Activated CD4-positive, alpha-beta T cell treated with anti-CD3 and anti-CD28 coated beads, Interleukin-2, Interleukin-4, amounts not matched to agents 100 ng/mL and 50 ng/mL, durations not matched to agents 16 hours and 8 hours (primary cell): ENCODE data around the gene SLC39A6.
"Not testable (repeated sequence)": the region's sequence is repeated elsewhere in the genome, so short reads cannot be mapped to it uniquely, and the experiment has no call there.

Experiments
- DNase-seq: peaks from one replicate; pipeline ENCODE4 v3.0.0-alpha.2; 2020; ENCODE audit warnings: low spot score

SLC39A6 gene

GRCh38 chr18:36139245-36139644, 10.1 kb upstream of the SLC39A6 start:
- DNase-seq = no peak

- DNase-seq = no peak
Measured at GRCh38 chr18:36135264-36135663, 6.1 kb upstream of the SLC39A6 start.

DNA sequence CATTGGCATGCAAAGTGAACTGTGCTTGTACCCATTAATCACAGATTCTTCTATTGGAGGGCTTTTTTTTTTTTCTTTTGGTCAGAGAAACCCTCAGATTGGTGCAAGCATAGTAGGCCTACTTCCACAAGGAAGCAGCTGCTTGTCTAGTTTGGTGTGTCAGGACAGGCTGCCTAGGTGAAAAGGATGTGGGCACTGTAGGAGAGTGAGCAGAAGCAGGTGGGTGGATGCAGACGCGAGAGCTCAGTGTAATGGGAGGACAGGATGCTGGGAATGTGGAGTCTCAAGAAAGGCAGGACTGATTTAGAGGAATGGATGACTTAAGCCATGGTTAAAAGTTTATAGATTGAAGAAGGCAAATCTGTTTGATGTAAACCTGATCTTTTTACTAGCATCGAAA, 3.6 kb upstream of the SLC39A6 start:
- no peak for DNase-seq

DNA sequence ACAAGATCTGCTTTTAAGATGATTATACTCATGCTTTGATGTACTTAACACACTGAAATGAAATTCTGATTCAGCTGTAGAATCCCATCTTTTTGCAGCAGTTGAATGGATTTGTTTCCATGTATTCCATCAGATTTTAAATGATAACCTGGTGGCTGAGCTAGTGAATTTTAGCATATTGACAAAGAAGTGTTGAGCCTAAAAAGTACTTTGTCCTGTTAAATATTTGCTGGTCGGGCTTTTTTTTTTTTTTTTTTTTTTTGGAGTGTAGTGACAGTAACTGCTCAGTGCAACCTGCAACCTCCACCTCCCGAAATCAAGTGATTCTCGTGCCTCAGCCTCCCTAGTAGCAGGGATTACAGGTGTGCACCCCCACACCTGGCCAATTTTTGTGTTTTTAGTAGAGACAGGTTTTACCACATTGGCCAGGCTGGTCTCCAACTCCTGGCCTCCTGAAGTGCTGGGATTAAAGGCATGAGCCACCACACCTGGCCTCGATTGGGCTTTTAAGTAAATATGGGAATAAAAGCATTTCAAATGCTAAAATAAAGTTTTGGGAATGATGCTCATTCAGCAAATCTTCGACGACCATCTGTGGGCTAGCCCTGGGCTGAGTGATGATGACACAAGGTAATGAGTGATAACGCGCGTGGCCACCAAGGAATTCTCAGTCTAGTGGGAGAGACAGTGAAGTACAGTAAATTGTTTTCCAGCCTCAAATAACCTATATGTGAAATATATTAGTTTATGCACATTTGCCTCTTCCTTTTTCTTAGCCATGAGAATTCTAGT, 2.7 kb upstream of the SLC39A6 start:
- no peak for DNase-seq

DNA sequence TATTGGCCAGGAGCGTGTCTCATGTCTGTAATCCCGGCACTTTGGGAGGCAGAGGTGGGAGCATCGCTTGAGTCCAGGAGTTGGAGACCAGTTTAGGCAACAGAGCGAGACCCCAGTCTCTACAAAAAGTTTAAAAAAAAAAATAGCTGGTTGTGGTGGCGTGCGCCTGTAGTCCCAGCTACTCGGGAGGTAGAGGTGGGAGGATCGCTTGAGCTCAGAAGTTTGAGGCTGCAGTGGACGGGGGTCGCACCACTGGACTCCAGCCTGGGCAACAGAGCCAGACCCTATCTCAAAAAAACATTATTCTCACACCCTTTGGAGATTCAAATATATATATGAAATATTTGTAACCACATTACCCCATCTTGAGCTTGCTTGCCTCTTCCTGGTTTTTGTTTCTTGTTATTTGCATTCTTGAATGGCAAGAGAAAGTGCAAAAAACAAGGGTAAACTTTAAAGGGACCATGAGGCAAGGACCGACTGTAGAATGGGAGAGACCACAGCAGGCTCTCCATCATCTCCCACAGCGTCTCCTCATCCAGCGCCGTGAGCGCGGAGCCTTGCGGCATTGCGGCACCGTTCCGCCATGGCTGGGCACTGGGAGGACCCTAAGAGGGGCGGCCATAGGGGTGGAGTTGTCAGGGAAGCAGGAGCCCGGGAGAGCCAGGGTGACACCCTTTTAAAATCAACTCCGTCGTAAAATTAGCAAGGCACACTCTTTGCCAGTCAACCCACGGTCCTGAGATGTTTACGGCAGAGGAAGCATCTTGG, 1.9 kb upstream of the SLC39A6 start:
- no peak for DNase-seq

DNA sequence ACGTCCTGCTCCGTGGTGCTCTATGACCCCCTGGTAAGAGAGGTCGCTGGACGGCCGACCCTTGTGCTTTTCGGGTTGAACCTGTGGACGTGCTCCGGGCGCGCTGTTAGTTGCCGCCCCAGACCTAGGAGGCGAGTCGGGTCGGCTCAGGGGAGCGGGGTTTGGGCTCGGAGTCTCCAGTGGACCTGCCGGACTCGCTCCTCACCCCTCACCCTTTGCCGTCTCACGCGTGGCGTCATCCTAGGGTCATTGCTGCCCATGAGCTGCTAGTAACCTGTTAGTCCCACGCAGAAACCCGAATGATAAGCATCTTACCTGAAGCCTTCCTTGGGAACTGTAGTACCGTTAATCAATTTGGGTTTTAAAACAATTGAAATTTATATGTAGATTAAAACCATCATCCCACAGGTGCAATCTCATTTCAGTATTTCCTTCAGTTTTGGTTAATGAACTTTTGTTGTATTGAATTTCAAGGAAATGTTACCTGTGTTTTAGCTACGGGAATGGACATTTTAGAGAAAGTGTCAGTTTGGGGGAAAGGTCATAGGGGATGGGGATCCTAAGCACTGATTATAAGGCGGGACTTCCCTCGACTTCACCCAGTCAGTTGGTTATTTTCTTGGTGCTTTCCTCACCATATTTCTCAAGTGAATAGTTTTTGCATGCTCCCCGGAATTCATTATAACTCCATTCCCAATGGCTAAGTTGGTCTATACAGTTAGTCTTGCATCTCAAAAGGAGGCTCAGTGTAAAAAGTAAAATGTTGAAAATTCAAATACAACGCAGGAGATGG, 1.1 kb upstream of the SLC39A6 start:
- no peak for DNase-seq

DNA sequence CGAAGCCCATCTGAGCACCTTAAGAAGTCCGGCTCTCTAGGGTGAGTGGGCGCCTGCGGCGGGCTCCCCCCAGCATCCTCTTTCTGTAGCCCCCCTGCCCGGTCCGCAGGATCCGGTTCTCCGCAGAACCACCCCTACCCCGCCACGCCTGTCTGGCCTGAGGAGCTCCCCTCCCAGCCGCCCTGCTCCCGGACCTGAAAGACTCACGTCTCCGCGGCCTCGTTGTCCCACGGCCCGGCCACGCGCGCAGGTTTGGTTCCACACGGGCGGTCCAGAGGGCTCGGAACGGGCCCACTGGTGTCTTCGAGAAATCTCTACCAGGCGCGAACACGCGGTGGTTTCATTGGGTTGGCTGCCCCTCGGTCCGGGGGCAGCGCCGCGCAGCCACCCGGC, 237 bp downstream of the SLC39A6 start:
- no peak for DNase-seq

- DNase-seq = no peak
Measured at GRCh38 chr18:36128530-36128870, 640 bp downstream of the SLC39A6 start.

DNA sequence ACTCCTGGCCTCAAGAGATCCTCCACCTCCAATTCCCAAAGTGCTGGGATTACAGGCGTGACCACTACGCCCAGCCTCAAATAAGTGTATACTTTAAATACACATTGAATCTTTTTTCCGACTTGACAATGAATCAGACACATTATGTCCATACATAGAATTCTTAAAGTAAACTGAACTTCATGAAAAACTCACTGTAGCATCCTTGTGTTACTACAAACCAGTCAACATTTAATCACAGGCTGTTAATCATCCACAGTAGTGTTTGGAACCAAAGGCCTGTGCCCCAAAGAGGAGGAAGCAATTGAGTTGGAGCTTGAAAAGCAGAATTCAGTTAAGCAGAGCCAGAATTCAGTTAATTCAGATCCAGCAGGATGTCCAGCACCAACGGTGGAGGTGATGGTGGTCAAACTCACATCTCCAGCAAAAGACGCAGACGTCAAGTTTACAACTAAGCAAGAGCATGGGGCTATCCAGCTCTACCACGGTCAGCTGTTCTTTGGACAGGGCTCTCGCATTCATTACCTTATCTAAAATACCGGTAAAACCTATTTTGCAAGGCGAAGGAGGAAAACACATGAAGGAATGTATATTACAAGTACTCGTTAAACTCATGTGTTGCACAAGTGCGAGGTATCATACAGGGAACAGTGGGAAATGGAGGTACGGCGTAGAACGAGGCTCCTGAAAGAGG, 1.2 kb downstream of the SLC39A6 start:
- no peak for DNase-seq

GRCh38 chr18:36126668-36127067, 2.5 kb downstream of the SLC39A6 start:
- no peak for DNase-seq

DNA sequence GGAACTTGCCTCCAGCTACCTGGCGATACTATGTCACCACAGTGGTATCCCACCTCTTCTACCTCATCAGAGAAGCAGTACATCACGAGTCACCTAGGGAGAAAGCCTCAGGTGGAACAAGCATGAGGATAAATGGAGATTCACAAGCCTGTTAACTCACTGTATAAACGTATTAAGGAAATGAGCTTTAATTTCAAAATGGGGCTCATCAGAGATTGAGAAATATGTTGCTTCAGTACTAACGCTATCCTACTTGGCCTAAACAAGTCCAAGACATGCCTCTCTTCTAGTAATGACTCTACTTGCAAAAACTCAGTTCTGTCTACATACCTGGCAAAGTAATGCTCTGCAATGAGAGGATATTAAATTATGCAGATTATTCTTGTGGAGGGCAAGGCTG, 4.3 kb downstream of the SLC39A6 start:
- no peak for DNase-seq

DNA sequence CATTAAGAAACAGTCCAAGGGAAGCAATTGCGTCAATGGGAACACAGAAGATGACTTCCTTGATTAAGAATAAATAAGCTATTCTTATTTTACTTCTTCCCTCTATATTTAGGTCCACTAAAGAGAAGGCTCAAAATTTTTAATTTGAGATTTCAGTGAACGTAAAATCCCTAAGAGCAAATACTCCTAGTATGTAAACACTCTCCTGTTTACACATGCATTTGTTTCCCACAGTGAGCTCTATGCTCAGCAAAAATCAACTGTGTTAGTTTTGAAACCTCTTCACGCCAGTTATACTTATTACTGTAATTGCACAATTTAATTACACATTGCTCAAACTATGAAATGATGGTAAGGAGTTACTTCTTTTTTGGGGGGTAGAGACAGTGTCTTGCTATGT, 8.8 kb downstream of the SLC39A6 start:
- DNase-seq = no peak

- not testable (repeated sequence) for DNase-seq
Measured at GRCh38 chr18:36116771-36117170, 12.4 kb downstream of the SLC39A6 start.

DNA sequence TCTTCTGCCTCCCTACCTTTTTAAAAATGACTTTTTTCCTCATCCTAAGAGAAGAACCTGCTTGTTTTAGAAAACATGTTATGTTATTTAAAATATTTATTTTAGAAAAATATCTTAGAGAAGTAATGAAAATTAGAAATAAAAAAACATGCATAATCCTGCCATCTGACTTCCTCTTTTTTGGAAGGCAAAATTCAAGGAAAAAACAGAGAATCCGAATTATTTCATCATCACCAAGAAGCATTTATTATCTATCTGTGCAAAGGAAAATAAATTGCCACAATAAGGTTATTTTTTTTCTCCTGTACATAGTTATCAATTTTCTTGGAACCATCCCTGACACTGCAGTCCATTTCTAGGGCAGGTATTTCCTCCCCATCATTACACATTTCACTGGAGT, 14.4 kb downstream of the SLC39A6 start:
- no peak for DNase-seq

GRCh38 chr18:36114251-36114650, 14.9 kb downstream of the SLC39A6 start:
- DNase-seq = no peak

DNA sequence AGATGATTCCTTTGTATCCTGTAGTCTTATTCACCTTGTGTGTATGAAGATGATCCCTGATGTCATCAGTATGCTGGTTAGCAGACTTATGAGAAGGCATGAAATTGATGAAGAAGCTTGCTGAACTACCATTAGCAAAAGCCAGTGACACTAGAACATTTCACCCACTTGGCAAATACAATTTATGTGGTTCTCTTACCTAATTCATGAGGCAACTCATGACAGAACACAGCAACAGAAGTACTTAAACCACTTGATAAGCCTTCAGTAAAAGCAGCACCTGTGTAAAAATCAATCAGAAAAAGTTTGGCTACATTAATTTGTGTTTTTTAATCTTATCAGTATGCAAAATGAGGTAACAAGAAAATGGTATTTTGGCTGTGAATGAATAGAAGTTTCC, 16.8 kb downstream of the SLC39A6 start:
- no peak for DNase-seq

GRCh38 chr18:36109737-36110136, 19.4 kb downstream of the SLC39A6 start:
- DNase-seq = no peak

- no peak for DNase-seq
Measured at GRCh38 chr18:36108601-36109000, 20.5 kb downstream of the SLC39A6 start.

GRCh38 chr18:36108196-36108595, 20.9 kb downstream of the SLC39A6 start:
- no peak for DNase-seq

- no peak for DNase-seq
Measured at GRCh38 chr18:36107477-36107876, 21.7 kb downstream of the SLC39A6 start.

GRCh38 chr18:36104749-36105148, 24.4 kb downstream of the SLC39A6 start:
- DNase-seq = no peak

DNA sequence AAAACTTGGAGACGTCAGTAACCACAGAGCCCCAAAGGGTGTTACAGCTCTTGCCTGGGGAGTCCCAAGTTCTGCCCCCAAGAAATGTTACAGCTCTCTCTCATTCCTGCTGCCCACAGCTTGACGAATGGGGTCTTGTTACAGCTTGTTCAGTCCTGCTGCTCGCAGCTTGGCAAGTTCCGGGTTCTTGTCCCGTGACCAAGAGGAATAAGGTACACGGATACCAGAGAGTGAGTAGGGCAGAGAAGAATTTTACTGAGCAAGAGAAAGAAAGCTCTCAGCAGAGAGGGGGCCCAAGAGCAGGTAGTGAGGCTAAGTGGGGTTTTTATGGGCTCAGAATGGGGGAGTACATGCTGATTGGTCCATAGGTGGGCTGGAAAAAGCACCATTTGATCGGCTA, 27.2 kb downstream of the SLC39A6 start:
- DNase-seq = no peak
